Neural crest cell (in vitro differentiated cells): Measurements from ENCODE around the gene TCF25. TPM values are rescaled to one million over a fixed set of nuclear protein-coding genes. Genes with fewer than 3 reads are reported as not detected.
"Not testable (repeated sequence)": the region's sequence is repeated elsewhere in the genome, so short reads cannot be mapped to it uniquely, and the experiment has no call there.

Experiments used
- DNase-seq: peaks from one replicate; pipeline ENCODE4 v3.0.0; 2021; ENCODE audit warnings: low read depth, mixed read lengths, low spot score
- H3K27ac Mint-ChIP-seq: one replicate; pipeline ENCODE4 v1.8.0; 2021; ENCODE audit warnings: mild to moderate bottlenecking, mixed read lengths; ENCODE audit not compliant: unreplicated experiment
- H3K27me3 Mint-ChIP-seq: 2 replicates; pipeline ENCODE4 v1.8.0; 2021; ENCODE audit warnings: low read depth, mild to moderate bottlenecking, mixed read lengths
- H3K36me3 Mint-ChIP-seq: 2 replicates; pipeline ENCODE4 v1.8.0; 2021; ENCODE audit warnings: low read depth, mild to moderate bottlenecking, mixed read lengths
- H3K4me1 Mint-ChIP-seq: 2 replicates; pipeline ENCODE4 v1.8.0; 2021; ENCODE audit warnings: mixed read lengths
- H3K4me3 Mint-ChIP-seq: one replicate; pipeline ENCODE4 v1.8.0; 2021; ENCODE audit warnings: mild to moderate bottlenecking, mixed read lengths
- H3K9me3 Mint-ChIP-seq: 2 replicates; pipeline ENCODE4 v1.8.0; 2021; ENCODE audit warnings: mixed read lengths
- total RNA-seq: library from RNA; stranded (reverse); gene quantifications from 2 replicates; pipeline ENCODE4 v1.2.1, GENCODE V29; 2021
- TF ChIP-seq, protein P1 (sequence below): fragments of 200-600 bp; sonication (generic); conservative IDR thresholded peaks from 2 replicates; pipeline ENCODE4 v1.5.0; 2021; ENCODE audit warnings: antibody characterized with exemption, mild to moderate bottlenecking

The TCF25 gene
- total RNA-seq, 1 donor from 2014 or later: 209 TPM

DNA sequence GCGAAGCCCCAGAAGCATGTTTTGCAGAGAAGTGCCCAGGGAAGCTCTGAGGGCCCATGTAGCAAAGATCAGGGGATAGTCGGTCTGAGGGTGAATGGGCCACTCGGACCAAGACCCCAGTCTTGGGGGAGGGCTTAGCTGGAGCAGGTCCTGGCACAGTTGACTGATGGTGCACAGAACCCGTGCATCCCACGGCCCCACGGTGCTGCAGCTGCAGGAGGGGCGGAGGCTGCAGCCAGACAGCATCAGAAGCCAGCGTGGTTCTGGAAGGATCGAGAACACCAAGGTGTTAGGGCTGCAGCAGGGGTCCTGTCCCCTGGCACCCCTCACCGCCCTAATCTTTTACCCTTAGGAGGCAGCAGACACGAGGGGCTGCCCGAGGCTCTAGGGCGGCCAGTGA lies 38.8 kb downstream of the TCF25 start:
- peaks cover 7% of the 10 kb centered on the region for H3K36me3 Mint-ChIP-seq
- H3K4me1 Mint-ChIP-seq: peaks cover 13% of the 10 kb centered on the region
- DNase-seq: no peak
- no peak overlapping the region for H3K4me3 Mint-ChIP-seq
- TF ChIP-seq, protein P1, sequence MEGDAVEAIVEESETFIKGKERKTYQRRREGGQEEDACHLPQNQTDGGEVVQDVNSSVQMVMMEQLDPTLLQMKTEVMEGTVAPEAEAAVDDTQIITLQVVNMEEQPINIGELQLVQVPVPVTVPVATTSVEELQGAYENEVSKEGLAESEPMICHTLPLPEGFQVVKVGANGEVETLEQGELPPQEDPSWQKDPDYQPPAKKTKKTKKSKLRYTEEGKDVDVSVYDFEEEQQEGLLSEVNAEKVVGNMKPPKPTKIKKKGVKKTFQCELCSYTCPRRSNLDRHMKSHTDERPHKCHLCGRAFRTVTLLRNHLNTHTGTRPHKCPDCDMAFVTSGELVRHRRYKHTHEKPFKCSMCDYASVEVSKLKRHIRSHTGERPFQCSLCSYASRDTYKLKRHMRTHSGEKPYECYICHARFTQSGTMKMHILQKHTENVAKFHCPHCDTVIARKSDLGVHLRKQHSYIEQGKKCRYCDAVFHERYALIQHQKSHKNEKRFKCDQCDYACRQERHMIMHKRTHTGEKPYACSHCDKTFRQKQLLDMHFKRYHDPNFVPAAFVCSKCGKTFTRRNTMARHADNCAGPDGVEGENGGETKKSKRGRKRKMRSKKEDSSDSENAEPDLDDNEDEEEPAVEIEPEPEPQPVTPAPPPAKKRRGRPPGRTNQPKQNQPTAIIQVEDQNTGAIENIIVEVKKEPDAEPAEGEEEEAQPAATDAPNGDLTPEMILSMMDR: no peak
- H3K27me3 Mint-ChIP-seq: no peaks in the 10 kb centered on the region
- no peaks in the 10 kb centered on the region for H3K9me3 Mint-ChIP-seq
- no peak overlapping the region for H3K27ac Mint-ChIP-seq

GRCh38 chr16:89912627-89913026 lies 39.2 kb downstream of the TCF25 start:
- H3K4me3 Mint-ChIP-seq: no peak overlapping the region
- H3K9me3 Mint-ChIP-seq: no peaks in the 10 kb centered on the region
- H3K27ac Mint-ChIP-seq: peak overlapping the region; percentile 35
- H3K4me1 Mint-ChIP-seq: peaks cover 15% of the 10 kb centered on the region
- DNase-seq: no peak
- H3K36me3 Mint-ChIP-seq: peaks cover 7% of the 10 kb centered on the region
- TF ChIP-seq, protein P1: no peak
- H3K27me3 Mint-ChIP-seq: no peaks in the 10 kb centered on the region

GRCh38 chr16:89913408-89914387 lies 40.3 kb downstream of the TCF25 start:
- H3K4me1 Mint-ChIP-seq: peaks cover 23% of the 10 kb centered on the region
- no peaks in the 10 kb centered on the region for H3K9me3 Mint-ChIP-seq
- TF ChIP-seq, protein P1: no peak
- DNase-seq: no peak
- H3K27me3 Mint-ChIP-seq: no peaks in the 10 kb centered on the region
- no peak overlapping the region for H3K27ac Mint-ChIP-seq
- peaks cover 7% of the 10 kb centered on the region for H3K36me3 Mint-ChIP-seq
- peak overlapping the region; percentile 47 for H3K4me3 Mint-ChIP-seq

DNA sequence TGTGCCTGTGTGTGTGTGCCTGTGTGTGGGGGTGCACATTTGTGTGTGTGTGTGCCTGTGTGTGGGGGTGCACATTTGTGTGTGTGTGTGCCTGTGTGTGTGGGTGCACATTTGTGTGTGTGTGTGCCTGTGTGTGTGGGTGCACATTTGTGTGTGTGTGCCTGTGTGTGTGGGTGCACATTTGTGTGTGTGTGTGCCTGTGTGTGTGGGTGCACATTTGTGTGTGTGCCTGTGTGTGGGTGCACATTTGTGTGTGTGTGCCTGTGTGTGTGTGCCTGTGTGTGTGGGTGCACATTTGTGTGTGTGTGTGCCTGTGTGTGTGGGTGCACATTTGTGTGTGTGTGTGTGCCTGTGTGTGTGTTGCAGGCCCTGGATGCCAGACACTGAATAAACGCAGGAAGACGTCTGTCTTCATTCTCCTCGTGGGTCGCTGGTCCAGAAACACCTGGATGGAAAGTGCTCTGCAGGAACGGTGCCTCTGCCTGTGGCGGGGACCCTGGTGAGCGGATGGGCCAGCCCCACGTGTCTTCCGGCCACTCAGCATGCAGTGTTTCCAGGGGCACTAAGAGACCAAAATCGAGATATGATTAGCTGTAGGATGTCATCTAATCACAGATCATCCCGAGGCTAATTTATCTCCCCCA lies 41.4 kb downstream of the TCF25 start:
- H3K36me3 Mint-ChIP-seq, H3K27me3 Mint-ChIP-seq, DNase-seq, H3K27ac Mint-ChIP-seq, H3K9me3 Mint-ChIP-seq, H3K4me3 Mint-ChIP-seq: not testable (repeated sequence)
- peaks cover 29% of the 10 kb centered on the region for H3K4me1 Mint-ChIP-seq

GRCh38 chr16:89915303-89916232 lies 42.2 kb downstream of the TCF25 start:
- Mint-ChIP-seq H3K27ac (no peak overlapping the region), H3K36me3 (peaks cover 3% of the 10 kb centered on the region), H3K4me3 (peak overlapping the region; percentile 50), H3K4me1 (peaks cover 34% of the 10 kb centered on the region), H3K9me3 (no peaks in the 10 kb centered on the region), H3K27me3 (no peaks in the 10 kb centered on the region)
- no peak for DNase-seq
- TF ChIP-seq, protein P1: no peak
